ENCODE data around the gene EMILIN2.
"Not testable (repeated sequence)": the region's sequence is repeated elsewhere in the genome, so short reads cannot be mapped to it uniquely, and the experiment has no call there.

The EMILIN2 gene

GRCh38 chr18:2846636-2847316 is at the start of gene EMILIN2:
Gene EMILIN2 (plus strand): TSS chr18:2847006. CDS start chr18:2847189, 183 bp downstream.
- peak; percentile 87 for DNase-seq

- DNase-seq = no peak
Observed at GRCh38 chr18:2797951-2798350, 48.9 kb upstream of the EMILIN2 start.

- DNase-seq = no peak
Observed at GRCh38 chr18:2799369-2799768, 47.4 kb upstream of the EMILIN2 start.

- peak; percentile 54 for DNase-seq
Observed at GRCh38 chr18:2805970-2806943, 40.5 kb upstream of the EMILIN2 start.

- DNase-seq = not testable (repeated sequence)
Observed at GRCh38 chr18:2808640-2809039, 38.2 kb upstream of the EMILIN2 start.

GRCh38 chr18:2809666-2810183 is 37.1 kb upstream of the EMILIN2 start:
- DNase-seq = not testable (repeated sequence)

GRCh38 chr18:2811416-2811815 is 35.4 kb upstream of the EMILIN2 start:
- no peak for DNase-seq

- DNase-seq = no peak
Observed at GRCh38 chr18:2814928-2815327, 31.9 kb upstream of the EMILIN2 start.

GRCh38 chr18:2818281-2818680 is 28.5 kb upstream of the EMILIN2 start:
- DNase-seq = no peak

- DNase-seq = no peak
Observed at GRCh38 chr18:2821695-2822094, 25.1 kb upstream of the EMILIN2 start.

- no peak for DNase-seq
Observed at GRCh38 chr18:2822213-2822921, 24.4 kb upstream of the EMILIN2 start.

- DNase-seq = no peak
Observed at GRCh38 chr18:2823202-2823601, 23.6 kb upstream of the EMILIN2 start.

- DNase-seq = no peak
Observed at GRCh38 chr18:2823966-2824365, 22.8 kb upstream of the EMILIN2 start.

GRCh38 chr18:2824865-2825264 is 21.9 kb upstream of the EMILIN2 start:
- DNase-seq = no peak

- DNase-seq = no peak
Observed at GRCh38 chr18:2825613-2826175, 21.1 kb upstream of the EMILIN2 start.

- DNase-seq = no peak
Observed at GRCh38 chr18:2826581-2826980, 20.2 kb upstream of the EMILIN2 start.

GRCh38 chr18:2827061-2827460 is 19.7 kb upstream of the EMILIN2 start:
- no peak for DNase-seq

GRCh38 chr18:2836118-2836517 is 10.7 kb upstream of the EMILIN2 start:
- DNase-seq = not testable (repeated sequence)

GRCh38 chr18:2837290-2837689 is 9.5 kb upstream of the EMILIN2 start:
- DNase-seq = not testable (repeated sequence)

GRCh38 chr18:2839202-2839601 is 7.6 kb upstream of the EMILIN2 start:
- DNase-seq = no peak

- DNase-seq = peak; percentile 36
Observed at GRCh38 chr18:2840521-2840920, 6.3 kb upstream of the EMILIN2 start.

- DNase-seq = no peak
Observed at GRCh38 chr18:2843146-2843545, 3.7 kb upstream of the EMILIN2 start.

GRCh38 chr18:2845172-2845571 is 1.6 kb upstream of the EMILIN2 start:
- no peak for DNase-seq

Data from fibroblast of skin of right biceps (primary cell).